GM12872 (cell line): ENCODE data around the gene CDRT15L2.
"Not testable (repeated sequence)": the region's sequence is repeated elsewhere in the genome, so short reads cannot be mapped to it uniquely, and the experiment has no call there.

Experiments
- TF ChIP-seq, protein P1 (sequence below): IDR thresholded peaks from 3 replicates; pipeline ENCODE4 v1.5.1; 2011; ENCODE audit warnings: low read depth, mild to moderate bottlenecking, low read length, moderate library complexity; ENCODE audit not compliant: insufficient read depth

CDRT15L2 gene

DNA sequence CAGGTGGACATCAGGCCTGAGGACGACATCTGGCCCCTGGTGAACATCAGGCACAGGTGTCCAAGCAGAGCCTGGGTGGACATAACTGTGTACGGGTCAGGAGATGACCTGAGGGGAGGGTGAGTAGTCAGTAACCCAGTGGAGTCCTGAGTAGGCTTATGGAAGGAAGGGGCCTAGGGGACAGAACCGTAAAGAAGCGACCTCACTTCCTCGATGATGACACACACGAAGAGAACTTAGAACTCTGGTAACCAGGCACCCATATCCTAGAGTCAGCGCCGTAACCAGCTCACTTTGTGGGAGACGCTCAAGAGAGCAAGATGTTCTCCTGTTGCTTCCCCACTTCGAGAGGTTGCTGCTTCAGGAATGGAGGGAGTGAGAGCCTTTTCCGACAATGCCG, at the start of gene CDRT15L2:
Gene CDRT15L2 (plus strand): TSS at position 301 of the 400 bp plus-strand sequence. CDS start 20 bp downstream, at position 321.
- TF ChIP-seq, protein P1, sequence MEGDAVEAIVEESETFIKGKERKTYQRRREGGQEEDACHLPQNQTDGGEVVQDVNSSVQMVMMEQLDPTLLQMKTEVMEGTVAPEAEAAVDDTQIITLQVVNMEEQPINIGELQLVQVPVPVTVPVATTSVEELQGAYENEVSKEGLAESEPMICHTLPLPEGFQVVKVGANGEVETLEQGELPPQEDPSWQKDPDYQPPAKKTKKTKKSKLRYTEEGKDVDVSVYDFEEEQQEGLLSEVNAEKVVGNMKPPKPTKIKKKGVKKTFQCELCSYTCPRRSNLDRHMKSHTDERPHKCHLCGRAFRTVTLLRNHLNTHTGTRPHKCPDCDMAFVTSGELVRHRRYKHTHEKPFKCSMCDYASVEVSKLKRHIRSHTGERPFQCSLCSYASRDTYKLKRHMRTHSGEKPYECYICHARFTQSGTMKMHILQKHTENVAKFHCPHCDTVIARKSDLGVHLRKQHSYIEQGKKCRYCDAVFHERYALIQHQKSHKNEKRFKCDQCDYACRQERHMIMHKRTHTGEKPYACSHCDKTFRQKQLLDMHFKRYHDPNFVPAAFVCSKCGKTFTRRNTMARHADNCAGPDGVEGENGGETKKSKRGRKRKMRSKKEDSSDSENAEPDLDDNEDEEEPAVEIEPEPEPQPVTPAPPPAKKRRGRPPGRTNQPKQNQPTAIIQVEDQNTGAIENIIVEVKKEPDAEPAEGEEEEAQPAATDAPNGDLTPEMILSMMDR, result not testable (repeated sequence)

DNA sequence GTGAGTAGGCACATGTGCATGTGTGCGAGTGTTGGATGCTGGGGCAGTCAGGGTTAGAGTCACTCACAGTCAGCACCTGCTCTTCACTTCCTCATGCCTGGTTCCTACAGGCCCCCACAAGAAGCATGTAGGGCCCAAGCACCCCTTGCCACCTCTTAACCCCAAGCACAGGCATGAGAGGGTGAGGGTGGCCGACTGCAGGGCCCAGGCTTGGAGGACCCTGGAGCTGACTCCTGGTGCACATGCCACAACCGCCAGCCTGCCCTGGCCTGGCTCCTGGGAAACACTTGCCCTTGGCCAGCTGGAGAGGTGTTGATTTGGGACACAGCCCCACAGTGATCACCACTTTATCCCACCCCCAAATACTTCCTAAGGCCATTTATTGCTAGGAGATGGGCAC, 16.9 kb upstream of the CDRT15L2 start:
- TF ChIP-seq, protein P1, result no peak

DNA sequence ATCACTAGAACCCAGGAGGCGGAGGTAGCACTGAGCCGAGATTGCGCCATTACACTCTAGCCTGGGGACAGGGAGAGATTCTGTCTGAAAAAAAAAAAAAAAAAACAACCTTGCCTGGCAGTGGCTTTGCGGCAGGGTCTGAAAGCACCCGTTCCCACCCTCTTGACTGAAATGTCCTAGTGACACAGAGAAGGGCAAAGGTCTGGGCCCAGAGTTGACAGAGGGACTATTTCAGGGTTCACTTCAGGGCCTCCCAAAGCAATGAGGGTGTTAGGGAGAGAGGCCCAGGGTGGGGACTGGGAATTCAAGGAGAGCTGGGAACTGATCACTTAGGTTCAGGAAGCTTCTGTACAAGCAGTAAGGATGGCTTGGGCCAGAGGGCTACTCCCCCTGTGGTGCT, 13.8 kb upstream of the CDRT15L2 start:
- TF ChIP-seq, protein P1, result no peak

GRCh38 chr17:20611309-20611708, 31.8 kb downstream of the CDRT15L2 start:
- TF ChIP-seq, protein P1, result no peak

DNA sequence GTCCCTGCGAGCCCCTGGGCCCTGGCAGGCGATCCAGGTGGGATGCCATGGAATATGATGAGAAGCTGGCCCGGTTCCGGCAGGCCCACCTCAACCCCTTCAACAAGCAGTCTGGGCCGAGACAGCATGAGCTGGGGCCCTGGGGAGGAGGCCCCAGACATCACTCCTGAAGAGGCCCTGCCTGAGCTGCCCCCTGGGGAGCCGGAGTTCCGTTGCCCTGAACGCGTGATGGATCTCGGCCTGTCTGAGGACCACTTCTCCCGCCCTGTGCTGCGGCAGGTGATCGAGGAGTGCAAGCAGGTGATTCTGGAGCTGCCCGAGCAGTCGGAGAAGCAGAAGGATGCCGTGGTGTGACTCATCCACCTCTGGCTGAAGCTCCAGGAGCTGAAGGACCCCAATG, 33.1 kb downstream of the CDRT15L2 start:
- TF ChIP-seq, protein P1, result no peak

DNA sequence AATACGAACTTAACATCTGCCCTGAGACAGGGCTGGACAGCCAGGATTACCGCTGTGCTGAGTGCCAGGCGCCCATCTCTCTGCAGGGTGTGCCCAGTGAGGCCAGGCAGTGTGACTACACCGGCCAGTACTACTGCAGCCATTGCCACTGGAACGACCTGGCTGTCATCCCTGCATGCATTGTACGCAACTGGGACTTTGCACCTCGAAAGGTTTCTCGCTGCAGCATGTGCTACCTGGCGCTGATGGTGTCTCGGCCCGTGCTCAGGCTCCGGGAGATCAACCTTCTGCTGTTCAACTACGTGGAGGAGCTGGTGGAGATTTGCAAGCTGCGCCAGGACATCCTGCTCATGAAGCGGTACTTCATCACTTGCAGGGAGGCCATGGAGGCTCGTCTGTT, 33.7 kb downstream of the CDRT15L2 start:
- TF ChIP-seq, protein P1, result no peak

- TF ChIP-seq, protein P1, result no peak
Observed at GRCh38 chr17:20613905-20614304, 34.4 kb downstream of the CDRT15L2 start.
